Measurements from ENCODE around the gene MEGF6.
A peak's percentile ranks its signal among the peaks of the same experiment; 100 is the strongest.

MEGF6 gene

GRCh38 chr1:3505161-3505560 is 106.1 kb downstream of the MEGF6 start:
- Histone ChIP-seq H3K79me1 (replicated peaks; ENCODE audit: low read length, poor library complexity, severe bottlenecking) (no peaks in the 10 kb centered on the region), H3K36me3 (ENCODE audit: control insufficient read depth in 1 of 2, insufficient read depth in 2 of 2, low read depth in 1 of 2, low read length in 2 of 2) (peaks cover 0 to 4% of the 10 kb centered on the region in 2 experiments), H3K9me3 (ENCODE audit: control insufficient read depth, low read length) (no peaks in the 10 kb centered on the region), H3K18ac (ENCODE audit: low read depth in 1 of 2, low read length in 2 of 2) (no peak overlapping the region), H2AK5ac (ENCODE audit: low read length, severe bottlenecking) (no peak overlapping the region), H2AFZ (ENCODE audit: low read depth, low read length) (no peak overlapping the region), H3K4ac (ENCODE audit: low read depth in 1 of 2, low read length in 2 of 2) (no peak overlapping the region), H4K8ac (ENCODE audit: low read length) (no peak overlapping the region), H3K14ac (ENCODE audit: low read length in 2 of 2) (no peak overlapping the region), H3K27me3 (ENCODE audit: control insufficient read depth in 1 of 2, insufficient read depth in 1 of 2, low read length in 2 of 2) (peaks cover 0 to 29% of the 10 kb centered on the region in 2 experiments), H3K4me2 (ENCODE audit: low read length, poor library complexity, severe bottlenecking) (no peak overlapping the region), H3K9ac (ENCODE audit: low read length) (peak overlapping the region; percentile 85), H3K23ac (ENCODE audit: low read length in 2 of 2) (no peak overlapping the region), H2BK15ac (ENCODE audit: low read depth, poor library complexity, severe bottlenecking) (no peak overlapping the region), H2BK5ac (ENCODE audit: low read depth, low read length, poor library complexity, severe bottlenecking) (no peak overlapping the region), H2BK120ac (ENCODE audit: low read depth, low read length) (no peak overlapping the region), H3K27ac (ENCODE audit: low read length, poor library complexity, severe bottlenecking) (no peak overlapping the region), H3K4me1 (ENCODE audit: control insufficient read depth, insufficient read depth, low read depth, low read length) (peaks cover 23% of the 10 kb centered on the region), H3K4me3 (ENCODE audit: insufficient read depth in 1 of 2, low read depth in 1 of 2, low read length in 2 of 2) (peak overlapping the region in 1 of 2 experiments; percentile 50), H2BK12ac (ENCODE audit: low read length in 2 of 2) (no peak overlapping the region), H4K91ac (ENCODE audit: low read length) (no peak overlapping the region)
- WGBS: 89% methylated on average over 20 of the region's 20 CpGs
- DNase-seq: no peak

GRCh38 chr1:3504822-3505153 is 106.5 kb downstream of the MEGF6 start:
- Histone ChIP-seq H3K9ac (ENCODE audit: low read length) (peak overlapping the region; percentile 85), H4K8ac (ENCODE audit: low read length) (peak overlapping the region; percentile 19), H3K4me1 (ENCODE audit: control insufficient read depth, insufficient read depth, low read depth, low read length) (peaks cover 21% of the 10 kb centered on the region), H4K91ac (ENCODE audit: low read length) (no peak overlapping the region), H2BK15ac (ENCODE audit: low read depth, poor library complexity, severe bottlenecking) (no peak overlapping the region), H3K27ac (ENCODE audit: low read length, poor library complexity, severe bottlenecking) (no peak overlapping the region), H3K4me3 (ENCODE audit: insufficient read depth in 1 of 2, low read depth in 1 of 2, low read length in 2 of 2) (peak overlapping the region in 1 of 2 experiments; percentile 50), H2BK12ac (ENCODE audit: low read length in 2 of 2) (no peak overlapping the region), H2AK5ac (ENCODE audit: low read length, severe bottlenecking) (no peak overlapping the region), H3K4me2 (ENCODE audit: low read length, poor library complexity, severe bottlenecking) (no peak overlapping the region), H3K4ac (ENCODE audit: low read depth in 1 of 2, low read length in 2 of 2) (no peak overlapping the region), H3K18ac (ENCODE audit: low read depth in 1 of 2, low read length in 2 of 2) (no peak overlapping the region), H2BK120ac (ENCODE audit: low read depth, low read length) (no peak overlapping the region), H2BK5ac (ENCODE audit: low read depth, low read length, poor library complexity, severe bottlenecking) (no peak overlapping the region), H3K36me3 (ENCODE audit: control insufficient read depth in 1 of 2, insufficient read depth in 2 of 2, low read depth in 1 of 2, low read length in 2 of 2) (peaks cover 0 to 5% of the 10 kb centered on the region in 2 experiments), H3K23ac (ENCODE audit: low read length in 2 of 2) (no peak overlapping the region), H3K27me3 (ENCODE audit: control insufficient read depth in 1 of 2, insufficient read depth in 1 of 2, low read length in 2 of 2) (peaks cover 0 to 29% of the 10 kb centered on the region in 2 experiments), H3K14ac (ENCODE audit: low read length in 2 of 2) (no peak overlapping the region), H3K79me1 (replicated peaks; ENCODE audit: low read length, poor library complexity, severe bottlenecking) (no peaks in the 10 kb centered on the region), H3K9me3 (ENCODE audit: control insufficient read depth, low read length) (no peaks in the 10 kb centered on the region), H2AFZ (ENCODE audit: low read depth, low read length) (no peak overlapping the region)
- 92% methylated on average over 7 of the region's 7 CpGs for WGBS
- no peak for DNase-seq

GRCh38 chr1:3504151-3504821 is 107.0 kb downstream of the MEGF6 start:
- H2BK15ac ChIP-seq (ENCODE audit: low read depth, poor library complexity, severe bottlenecking): no peak overlapping the region
- no peak overlapping the region for H3K4ac ChIP-seq (ENCODE audit: low read depth in 1 of 2, low read length in 2 of 2)
- H3K4me3 ChIP-seq (ENCODE audit: insufficient read depth in 1 of 2, low read depth in 1 of 2, low read length in 2 of 2): peak overlapping the region in 1 of 2 experiments; percentile 50
- peaks cover 20% of the 10 kb centered on the region for H3K4me1 ChIP-seq (ENCODE audit: control insufficient read depth, insufficient read depth, low read depth, low read length)
- no peak overlapping the region for H3K18ac ChIP-seq (ENCODE audit: low read depth in 1 of 2, low read length in 2 of 2)
- peaks cover 0 to 29% of the 10 kb centered on the region in 2 experiments for H3K27me3 ChIP-seq (ENCODE audit: control insufficient read depth in 1 of 2, insufficient read depth in 1 of 2, low read length in 2 of 2)
- no peaks in the 10 kb centered on the region for H3K79me1 ChIP-seq (replicated peaks; ENCODE audit: low read length, poor library complexity, severe bottlenecking)
- H3K4me2 ChIP-seq (ENCODE audit: low read length, poor library complexity, severe bottlenecking): no peak overlapping the region
- no peak overlapping the region for H3K23ac ChIP-seq (ENCODE audit: low read length in 2 of 2)
- peaks cover 0 to 5% of the 10 kb centered on the region in 2 experiments for H3K36me3 ChIP-seq (ENCODE audit: control insufficient read depth in 1 of 2, insufficient read depth in 2 of 2, low read depth in 1 of 2, low read length in 2 of 2)
- 81% methylated on average over 31 of the region's 31 CpGs for WGBS
- H2BK120ac ChIP-seq (ENCODE audit: low read depth, low read length): no peak overlapping the region
- no peak overlapping the region for H3K14ac ChIP-seq (ENCODE audit: low read length in 2 of 2)
- peak; percentile 60 for DNase-seq
- no peak overlapping the region for H4K91ac ChIP-seq (ENCODE audit: low read length)
- H2AK5ac ChIP-seq (ENCODE audit: low read length, severe bottlenecking): no peak overlapping the region
- peak overlapping the region; percentile 85 for H3K9ac ChIP-seq (ENCODE audit: low read length)
- no peak overlapping the region for H2BK12ac ChIP-seq (ENCODE audit: low read length in 2 of 2)
- H4K8ac ChIP-seq (ENCODE audit: low read length): no peak overlapping the region
- no peak overlapping the region for H3K27ac ChIP-seq (ENCODE audit: low read length, poor library complexity, severe bottlenecking)
- no peaks in the 10 kb centered on the region for H3K9me3 ChIP-seq (ENCODE audit: control insufficient read depth, low read length)
- no peak overlapping the region for H2AFZ ChIP-seq (ENCODE audit: low read depth, low read length)
- no peak overlapping the region for H2BK5ac ChIP-seq (ENCODE audit: low read depth, low read length, poor library complexity, severe bottlenecking)

- no peak overlapping the region for H2AK5ac ChIP-seq (ENCODE audit: low read length, severe bottlenecking)
- no peak overlapping the region for H2BK12ac ChIP-seq (ENCODE audit: low read length in 2 of 2)
- H3K14ac ChIP-seq (ENCODE audit: low read length in 2 of 2): no peak overlapping the region
- peaks cover 0 to 33% of the 10 kb centered on the region in 2 experiments for H3K27me3 ChIP-seq (ENCODE audit: control insufficient read depth in 1 of 2, insufficient read depth in 1 of 2, low read length in 2 of 2)
- peak overlapping the region; percentile 54 for H3K9ac ChIP-seq (ENCODE audit: low read length)
- H3K18ac ChIP-seq (ENCODE audit: low read depth in 1 of 2, low read length in 2 of 2): no peak overlapping the region
- H4K8ac ChIP-seq (ENCODE audit: low read length): no peak overlapping the region
- 85% methylated on average over 8 of the region's 8 CpGs for WGBS
- H2BK120ac ChIP-seq (ENCODE audit: low read depth, low read length): no peak overlapping the region
- no peak overlapping the region for H3K23ac ChIP-seq (ENCODE audit: low read length in 2 of 2)
- H2BK15ac ChIP-seq (ENCODE audit: low read depth, poor library complexity, severe bottlenecking): no peak overlapping the region
- H3K9me3 ChIP-seq (ENCODE audit: control insufficient read depth, low read length): no peaks in the 10 kb centered on the region
- H2BK5ac ChIP-seq (ENCODE audit: low read depth, low read length, poor library complexity, severe bottlenecking): no peak overlapping the region
- no peak overlapping the region for H3K27ac ChIP-seq (ENCODE audit: low read length, poor library complexity, severe bottlenecking)
- H3K4me3 ChIP-seq (ENCODE audit: insufficient read depth in 1 of 2, low read depth in 1 of 2, low read length in 2 of 2): no peak overlapping the region
- H3K4me1 ChIP-seq (ENCODE audit: control insufficient read depth, insufficient read depth, low read depth, low read length): peaks cover 20% of the 10 kb centered on the region
- H3K4me2 ChIP-seq (ENCODE audit: low read length, poor library complexity, severe bottlenecking): no peak overlapping the region
- no peak overlapping the region for H2AFZ ChIP-seq (ENCODE audit: low read depth, low read length)
- no peak overlapping the region for H4K91ac ChIP-seq (ENCODE audit: low read length)
- H3K4ac ChIP-seq (ENCODE audit: low read depth in 1 of 2, low read length in 2 of 2): no peak overlapping the region
- peaks cover 0 to 10% of the 10 kb centered on the region in 2 experiments for H3K36me3 ChIP-seq (ENCODE audit: control insufficient read depth in 1 of 2, insufficient read depth in 2 of 2, low read depth in 1 of 2, low read length in 2 of 2)
- H3K79me1 ChIP-seq (replicated peaks; ENCODE audit: low read length, poor library complexity, severe bottlenecking): no peaks in the 10 kb centered on the region
- DNase-seq: no peak
Observed at GRCh38 chr1:3503525-3503886, 107.8 kb downstream of the MEGF6 start.
